SU-DHL-6 (cell line): ENCODE measurements around the gene TFE3.

Experiments used
- EZH2phosphoT487 ChIP-seq: fragments of 200-600 bp; sonication (generic), shearing (Covaris generic); conservative IDR thresholded peaks from 2 replicates; pipeline ENCODE4 v1.6.1; 2018; ENCODE audit warnings: mild to moderate bottlenecking, antibody characterized with exemption, low read length, moderate library complexity, mixed read lengths
- TF ChIP-seq, protein P1 (sequence below): fragments of 200-600 bp; sonication (generic); IDR thresholded peaks from one replicate; pipeline ENCODE4 v1.5.1; 2017; ENCODE audit warnings: antibody characterized with exemption, mild to moderate bottlenecking, low read length, moderate library complexity; ENCODE audit not compliant: insufficient read depth, poor library complexity, severe bottlenecking

GRCh38 chrX:49039598-49040375 is 3.4 kb downstream of the TFE3 start:
- TF ChIP-seq, protein P1, sequence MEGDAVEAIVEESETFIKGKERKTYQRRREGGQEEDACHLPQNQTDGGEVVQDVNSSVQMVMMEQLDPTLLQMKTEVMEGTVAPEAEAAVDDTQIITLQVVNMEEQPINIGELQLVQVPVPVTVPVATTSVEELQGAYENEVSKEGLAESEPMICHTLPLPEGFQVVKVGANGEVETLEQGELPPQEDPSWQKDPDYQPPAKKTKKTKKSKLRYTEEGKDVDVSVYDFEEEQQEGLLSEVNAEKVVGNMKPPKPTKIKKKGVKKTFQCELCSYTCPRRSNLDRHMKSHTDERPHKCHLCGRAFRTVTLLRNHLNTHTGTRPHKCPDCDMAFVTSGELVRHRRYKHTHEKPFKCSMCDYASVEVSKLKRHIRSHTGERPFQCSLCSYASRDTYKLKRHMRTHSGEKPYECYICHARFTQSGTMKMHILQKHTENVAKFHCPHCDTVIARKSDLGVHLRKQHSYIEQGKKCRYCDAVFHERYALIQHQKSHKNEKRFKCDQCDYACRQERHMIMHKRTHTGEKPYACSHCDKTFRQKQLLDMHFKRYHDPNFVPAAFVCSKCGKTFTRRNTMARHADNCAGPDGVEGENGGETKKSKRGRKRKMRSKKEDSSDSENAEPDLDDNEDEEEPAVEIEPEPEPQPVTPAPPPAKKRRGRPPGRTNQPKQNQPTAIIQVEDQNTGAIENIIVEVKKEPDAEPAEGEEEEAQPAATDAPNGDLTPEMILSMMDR, result no peak
- no peak for TF ChIP-seq EZH2phosphoT487
